B cell (primary cell): ENCODE measurements around the gene CHAF1A. TPM values are rescaled to one million over a fixed set of nuclear protein-coding genes. Genes with fewer than 3 reads are reported as not detected.

Experiments used
- ATAC-seq: fragments of 200-7000 bp; cut with Tn5 transposase; one replicate; pipeline ENCODE4 v1.10.0; 2021; ENCODE audit warnings: low read depth, mild to moderate bottlenecking, moderate number of reproducible peaks, moderate library complexity
- CTCF ChIA-PET: fragments of 350-600 bp; sonication (Branson Sonifier 250); formaldehyde crosslinking; loops from one replicate; lab custom pipeline; 2021; ENCODE audit warnings: antibody characterized with exemption, inconsistent platforms; lab: Charles Lee
- POLR2A ChIA-PET: fragments of 350-600 bp; sonication (Branson Sonifier 250); formaldehyde crosslinking; loops from one replicate; lab custom pipeline; 2021; ENCODE audit warnings: antibody characterized with exemption; lab: Charles Lee
- DNase-seq: peaks from one replicate; pipeline ENCODE4 v3.0.0; 2013
- H2AFZ ChIP-seq: 2 replicates; pipeline ENCODE4 v1.6.1; 2012; ENCODE audit warnings: mild to moderate bottlenecking, low read depth, low read length; ENCODE audit not compliant: insufficient read depth, poor library complexity, severe bottlenecking
- H3K27ac ChIP-seq, 2 donors: 1 replicate in 1 of 2; 2 replicates in 1 of 2; pipeline ENCODE4 v1.5.1; 2012 to 2013; ENCODE audit warnings: low read length in 2 of 2, mild to moderate bottlenecking in 2 of 2, moderate library complexity in 1 of 2
- H3K27me3 ChIP-seq, 4 experiments: fragments of 200-600 bp in 1 of 4; sonication (generic) in 1 of 4; replicated peaks in 1 of 4; 1 replicate in 2 of 4; 2 replicates in 2 of 4; pipeline versions ENCODE4 v1.6.1 to v1.7.0; 2013 to 2016; ENCODE audit warnings: low read length in 3 of 4, mild to moderate bottlenecking in 2 of 4, mixed read lengths in 1 of 4, moderate library complexity in 1 of 4; ENCODE audit not compliant: insufficient read depth in 4 of 4, control insufficient read depth in 3 of 4; ENCODE audit errors: control extremely low read depth in 1 of 4
- H3K36me3 ChIP-seq, 2 experiments: replicated peaks in 1 of 2; 1 replicate in 1 of 2; 2 replicates in 1 of 2; pipeline versions ENCODE4 v1.6.1 to v1.7.1; 2013; ENCODE audit warnings: low read length in 1 of 2; ENCODE audit not compliant: insufficient read depth in 2 of 2, control insufficient read depth in 1 of 2; ENCODE audit errors: control extremely low read depth in 1 of 2, extremely low read depth in 1 of 2
- H3K4me1 ChIP-seq, 2 donors: fragments of 200-600 bp in 1 of 2; sonication (generic) in 1 of 2; 1 replicate in 1 of 2; 2 replicates in 1 of 2; pipeline versions ENCODE4 v1.5.1 to v1.6.1; 2013 to 2017; ENCODE audit warnings: low read length in 2 of 2; ENCODE audit not compliant: control insufficient read depth in 2 of 2, insufficient read depth in 2 of 2
- H3K4me2 ChIP-seq: replicated peaks from 2 replicates; pipeline ENCODE3; 2012; ENCODE audit warnings: mild to moderate bottlenecking, low read depth, low read length; ENCODE audit not compliant: poor library complexity, severe bottlenecking
- H3K4me3 ChIP-seq, 5 experiments: fragments of 200-600 bp in 1 of 5; sonication (generic) in 1 of 5; 1 replicate in 3 of 5; 2 replicates in 2 of 5; pipeline versions ENCODE4 v1.5.1 to v1.7.0; 2011 to 2016; ENCODE audit warnings: low read length in 4 of 5, mild to moderate bottlenecking in 4 of 5, low read depth in 2 of 5, control low read depth in 1 of 5, moderate library complexity in 1 of 5; ENCODE audit not compliant: insufficient read depth in 1 of 5; ENCODE audit errors: control extremely low read depth in 1 of 5, extremely low read depth in 1 of 5
- H3K79me2 ChIP-seq: fragments of 200-600 bp; sonication (generic); one replicate; pipeline ENCODE4 v1.6.0; 2016; ENCODE audit warnings: low read length; ENCODE audit not compliant: control insufficient read depth, insufficient read depth
- H3K9ac ChIP-seq: fragments of 200-600 bp; sonication (generic); 2 replicates; pipeline ENCODE4 v1.6.1; 2017; ENCODE audit warnings: mild to moderate bottlenecking, low read length, moderate library complexity
- H3K9me3 ChIP-seq, 3 donors: one replicate each; pipeline versions ENCODE4 v1.6.1 to v1.7.1; 2013; ENCODE audit warnings: low read length in 2 of 3; ENCODE audit not compliant: control insufficient read depth in 2 of 3, insufficient read depth in 1 of 3; ENCODE audit errors: control extremely low read depth in 1 of 3
- H4K20me1 ChIP-seq: 2 replicates; pipeline ENCODE4 v1.6.0; 2012; ENCODE audit warnings: mild to moderate bottlenecking, low read length; ENCODE audit not compliant: insufficient read depth, control insufficient read depth, poor library complexity, severe bottlenecking
- H3K27ac Mint-ChIP-seq: one replicate; pipeline ENCODE4 v1.8.0; 2021; ENCODE audit warnings: mixed read lengths
- H3K27me3 Mint-ChIP-seq: one replicate; pipeline ENCODE4 v1.8.0; 2021; ENCODE audit warnings: mixed read lengths
- H3K4me1 Mint-ChIP-seq: one replicate; pipeline ENCODE4 v1.8.0; 2021; ENCODE audit warnings: mixed read lengths
- H3K4me3 Mint-ChIP-seq: one replicate; pipeline ENCODE4 v1.8.0; 2021; ENCODE audit warnings: mixed read lengths
- H3K9me3 Mint-ChIP-seq: one replicate; pipeline ENCODE4 v1.8.0; 2022; ENCODE audit warnings: mixed read lengths; ENCODE audit not compliant: insufficient read depth
- CTCF ChIP-seq: fragments of 200-600 bp; IDR thresholded peaks from one replicate; pipeline ENCODE4 v1.8.0; 2022; ENCODE audit warnings: antibody characterized with exemption, mild to moderate bottlenecking
- EZH2 ChIP-seq: IDR thresholded peaks from 2 replicates; pipeline ENCODE4 v1.6.1; 2012; ENCODE audit warnings: borderline replicate concordance, low read depth, mild to moderate bottlenecking, moderate library complexity, low read length; ENCODE audit not compliant: insufficient read depth, poor library complexity, severe bottlenecking
- WGBS: methylation state at CpG from one replicate; pipeline ENCODE4 v1.1.5; 2013; ENCODE audit warnings: missing lambda C conversion rate; ENCODE audit not compliant: insufficient coverage; 5-methylcytosine and 5-hydroxymethylcytosine counted together
- intact Hi-C: fragments of 100-400 bp; cut with micrococcal nuclease; formaldehyde crosslinking; loops from one replicate; pipeline ENCODE4 v1.10.0; 2022
- polyA plus RNA-seq: library from polyadenylated mRNA; depleted of rRNA; stranded (reverse); fragments of >200 nt; gene quantifications from 2 replicates; pipeline ENCODE4 v1.2.3, GENCODE V29; 2012
- total RNA-seq, 2 donors: library from RNA; stranded (reverse); fragments of 120-200 nt in 1 of 2; gene quantifications; 1 replicate in 1 of 2; 2 replicates in 1 of 2; pipeline versions ENCODE4 v1.2.3 to v1.2.4, GENCODE V29; 2013 to 2022

CHAF1A gene
- total and polyA plus RNA-seq, 2 donors (not counting 1 experiment from before 2014, with no cell fraction given): 15.1 to 19.7 TPM

DNA sequence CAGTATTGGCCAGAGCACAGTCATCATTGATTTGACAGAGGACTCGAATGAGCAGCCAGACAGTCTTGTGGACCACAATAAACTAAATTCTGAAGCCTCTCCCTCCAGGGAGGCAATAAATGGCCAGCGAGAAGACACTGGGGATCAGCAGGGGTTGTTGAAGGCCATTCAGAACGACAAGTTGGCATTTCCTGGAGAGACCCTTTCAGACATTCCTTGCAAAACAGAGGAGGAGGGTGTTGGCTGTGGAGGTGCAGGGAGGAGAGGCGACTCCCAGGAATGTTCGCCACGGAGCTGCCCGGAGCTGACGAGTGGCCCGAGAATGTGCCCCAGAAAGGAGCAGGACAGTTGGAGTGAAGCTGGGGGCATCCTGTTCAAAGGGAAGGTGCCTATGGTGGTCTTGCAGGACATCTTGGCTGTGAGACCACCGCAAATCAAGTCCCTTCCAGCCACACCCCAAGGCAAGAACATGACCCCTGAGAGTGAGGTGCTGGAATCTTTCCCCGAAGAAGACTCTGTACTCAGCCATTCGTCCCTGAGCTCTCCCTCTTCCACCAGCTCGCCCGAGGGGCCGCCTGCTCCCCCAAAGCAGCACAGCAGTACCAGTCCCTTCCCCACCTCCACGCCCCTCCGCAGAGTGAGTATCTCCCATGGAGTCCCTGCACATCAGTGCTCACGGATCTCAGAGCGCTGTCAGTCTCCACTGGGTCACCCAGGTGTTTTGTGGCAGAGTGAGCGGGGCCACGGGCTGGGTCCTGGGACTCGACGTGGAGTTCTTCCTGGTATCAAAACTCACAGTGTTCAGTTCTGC lies 6.9 kb downstream of the CHAF1A start:
- Histone ChIP-seq H3K79me2 (peaks cover 49% of the 10 kb centered on the region), H3K9me3 (no peaks in the 10 kb centered on the region), H3K36me3 (peaks cover 0 to 9% of the 10 kb centered on the region in 2 experiments), H3K27me3 (no peaks in the 10 kb centered on the region), H3K4me1 (no peaks in the 10 kb centered on the region), H3K9ac (no peak overlapping the region), H4K20me1 (no peaks in the 10 kb centered on the region), H2AFZ (no peak overlapping the region), H3K4me2 (no peak overlapping the region), H3K4me3 (no peak overlapping the region), H3K27ac (no peak overlapping the region)
- 93% methylated on average over 17 of the region's 23 CpGs for WGBS
- Mint-ChIP-seq H3K4me3 (no peak overlapping the region), H3K4me1 (no peaks in the 10 kb centered on the region), H3K27ac (no peak overlapping the region), H3K9me3 (no peaks in the 10 kb centered on the region), H3K27me3 (no peaks in the 10 kb centered on the region)
- CTCF ChIA-PET: interaction anchor here (0.8 kb wide), 1 partner anchor 9 kb away, joined by 3 read pairs; the partner anchor contains the start of gene SH3GL1
- POLR2A ChIA-PET: no interaction called here
- TF ChIP-seq EZH2: no peak
- TF ChIP-seq CTCF: no peak
- no peak for ATAC-seq
- intact Hi-C loops: no loop called here
- no peak for DNase-seq

DNA sequence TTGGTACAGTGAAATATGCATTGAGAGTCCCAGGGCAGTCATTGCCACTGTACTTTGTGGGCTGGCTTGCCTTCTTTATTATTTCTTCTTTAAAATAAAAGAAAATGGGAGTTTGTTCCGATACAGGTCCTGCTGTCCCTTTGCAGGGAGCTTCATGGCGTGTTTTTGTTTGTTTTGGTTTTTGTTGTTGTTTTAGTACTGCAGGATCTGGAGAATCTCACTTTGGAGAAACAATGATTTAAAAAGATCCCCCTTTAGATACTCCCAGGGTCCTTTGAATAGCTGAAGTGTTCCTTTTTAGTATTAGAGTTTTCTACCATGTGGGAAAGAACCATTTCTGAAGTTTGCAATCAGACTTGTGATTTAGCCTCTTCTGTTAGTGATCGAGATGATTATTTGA lies 11.1 kb downstream of the CHAF1A start:
- no peak overlapping the region for H3K4me3 Mint-ChIP-seq
- no peak overlapping the region for H3K4me3 ChIP-seq
- no peaks in the 10 kb centered on the region for H4K20me1 ChIP-seq
- TF ChIP-seq EZH2 (no peak), CTCF (no peak)
- no peaks in the 10 kb centered on the region for H3K27me3 Mint-ChIP-seq
- H3K4me2 ChIP-seq: no peak overlapping the region
- WGBS: no CpG with 5 or more reads among the region's 3 CpGs
- H2AFZ ChIP-seq: no peak overlapping the region
- no peaks in the 10 kb centered on the region for H3K9me3 Mint-ChIP-seq
- H3K27ac ChIP-seq: no peak overlapping the region
- H3K27ac Mint-ChIP-seq: no peak overlapping the region
- no peak overlapping the region for H3K9ac ChIP-seq
- no peaks in the 10 kb centered on the region for H3K27me3 ChIP-seq
- ATAC-seq (no peak), DNase-seq (no peak)
- CTCF ChIA-PET: no interaction called here
- peaks cover 1 to 9% of the 10 kb centered on the region in 2 experiments for H3K36me3 ChIP-seq
- POLR2A ChIA-PET: no interaction called here
- no peaks in the 10 kb centered on the region for H3K9me3 ChIP-seq
- H3K4me1 Mint-ChIP-seq: no peaks in the 10 kb centered on the region
- peaks cover 55% of the 10 kb centered on the region for H3K79me2 ChIP-seq
- intact Hi-C loops: no loop called here
- H3K4me1 ChIP-seq: no peaks in the 10 kb centered on the region
